Left ventricle myocardium inferior (tissue), 1 donor: ENCODE data around the gene COLEC11. TPM values are rescaled to one million over a fixed set of nuclear protein-coding genes. Genes with fewer than 3 reads are reported as not detected.
"Not testable (repeated sequence)": the region's sequence is repeated elsewhere in the genome, so short reads cannot be mapped to it uniquely, and the experiment has no call there.

Experiments used
- DNase-seq: peaks from one replicate; pipeline ENCODE4 v3.0.0-alpha.2; 2020
- H3K27ac ChIP-seq: fragments of 200-600 bp; replicated peaks from 2 replicates; pipeline ENCODE4 v1.8.0; 2021
- H3K27me3 ChIP-seq: fragments of 200-600 bp; 2 replicates; pipeline ENCODE4 v1.8.0; 2021; ENCODE audit warnings: low read depth
- H3K36me3 ChIP-seq: fragments of 200-600 bp; 2 replicates; pipeline ENCODE4 v1.8.0; 2021
- H3K4me1 ChIP-seq: fragments of 200-600 bp; 2 replicates; pipeline ENCODE4 v1.8.0; 2021
- H3K4me3 ChIP-seq: fragments of 200-600 bp; 2 replicates; pipeline ENCODE4 v1.8.0; 2021; ENCODE audit warnings: mild to moderate bottlenecking, moderate library complexity
- H3K9me3 ChIP-seq: fragments of 200-600 bp; replicated peaks from 2 replicates; pipeline ENCODE4 v1.8.0; 2021
- CTCF ChIP-seq: fragments of 200-600 bp; IDR thresholded peaks from 2 replicates; pipeline ENCODE4 v1.8.0; 2021; ENCODE audit warnings: antibody characterized with exemption, mild to moderate bottlenecking, borderline replicate concordance
- intact Hi-C: fragments of 100-400 bp; cut with micrococcal nuclease; formaldehyde crosslinking; loops from one replicate; pipeline ENCODE4 v1.11.0; 2022
- total RNA-seq: library from RNA; stranded (reverse); fragmentation: NEBNext Ultra II Directional; extraction: Animal tissue kit (Norgen Biotek cat#: 25700); gene quantifications from one replicate; pipeline ENCODE4 v1.2.1, GENCODE V29; 2021
- donor health status: DM: no; HTN: yes; CAD: no; lungs with severe emphysema.

COLEC11 gene
- total RNA-seq, 1 donor from 2014 or later, result 4.9 TPM

GRCh38 chr2:3604991-3605961 is 10.4 kb downstream of the COLEC11 start:
- intact Hi-C loops, result no loop called here
- H3K4me3 ChIP-seq, result no peak overlapping the region
- no peaks in the 10 kb centered on the region for H3K36me3 ChIP-seq
- H3K27ac ChIP-seq, result no peak overlapping the region
- no peak for TF ChIP-seq CTCF
- no peaks in the 10 kb centered on the region for H3K9me3 ChIP-seq
- H3K27me3 ChIP-seq, result no peaks in the 10 kb centered on the region
- no peaks in the 10 kb centered on the region for H3K4me1 ChIP-seq
- no peak for DNase-seq

GRCh38 chr2:3606028-3606369 is 11.1 kb downstream of the COLEC11 start:
- H3K27me3 ChIP-seq, result no peaks in the 10 kb centered on the region
- no peaks in the 10 kb centered on the region for H3K9me3 ChIP-seq
- no peak for DNase-seq
- no peak overlapping the region for H3K4me3 ChIP-seq
- H3K36me3 ChIP-seq, result no peaks in the 10 kb centered on the region
- intact Hi-C loops, result no loop called here
- no peak overlapping the region for H3K27ac ChIP-seq
- H3K4me1 ChIP-seq, result no peaks in the 10 kb centered on the region
- no peak for TF ChIP-seq CTCF

- Histone ChIP-seq H3K4me1 (no peaks in the 10 kb centered on the region), H3K27ac (no peak overlapping the region), H3K9me3 (no peaks in the 10 kb centered on the region), H3K27me3 (no peaks in the 10 kb centered on the region), H3K36me3 (no peaks in the 10 kb centered on the region), H3K4me3 (no peak overlapping the region)
- intact Hi-C loops, result no loop called here
- no peak for TF ChIP-seq CTCF
- no peak for DNase-seq
Observed at GRCh38 chr2:3606370-3607201, 11.7 kb downstream of the COLEC11 start.

GRCh38 chr2:3608373-3609278 is 13.7 kb downstream of the COLEC11 start:
- no peaks in the 10 kb centered on the region for H3K4me1 ChIP-seq
- no peak overlapping the region for H3K4me3 ChIP-seq
- no peak for TF ChIP-seq CTCF
- no peak for DNase-seq
- H3K27me3 ChIP-seq, result no peaks in the 10 kb centered on the region
- no peaks in the 10 kb centered on the region for H3K9me3 ChIP-seq
- intact Hi-C loops, result no loop called here
- no peak overlapping the region for H3K27ac ChIP-seq
- no peaks in the 10 kb centered on the region for H3K36me3 ChIP-seq

GRCh38 chr2:3609279-3609673 is 14.4 kb downstream of the COLEC11 start:
- H3K27ac ChIP-seq, H3K36me3 ChIP-seq, H3K4me3 ChIP-seq, H3K27me3 ChIP-seq, H3K4me1 ChIP-seq, H3K9me3 ChIP-seq, DNase-seq, intact Hi-C loops: not testable (repeated sequence)
